ENCODE results near the gene RPS5. TPM values are rescaled to one million over a fixed set of nuclear protein-coding genes. Genes with fewer than 3 reads are reported as not detected.

RPS5 gene
- total RNA-seq, 1 donor from 2014 or later: 1,982 TPM

- ATAC-seq (ENCODE audit: low read depth) (no peak), DNase-seq (no peak)
- Mint-ChIP-seq H3K9me3 (no peaks in the 10 kb centered on the region), H3K27me3 (no peaks in the 10 kb centered on the region), H3K27ac (no peak overlapping the region), H3K4me3 (no peak overlapping the region), H3K4me1 (no peaks in the 10 kb centered on the region), H3K36me3 (ENCODE audit: low read depth) (peaks cover 38% of the 10 kb centered on the region)
- intact Hi-C loops (cut with micrococcal nuclease): no loop called here
- CTCF ChIA-PET: no interaction called here
- TF ChIP-seq, protein P1, sequence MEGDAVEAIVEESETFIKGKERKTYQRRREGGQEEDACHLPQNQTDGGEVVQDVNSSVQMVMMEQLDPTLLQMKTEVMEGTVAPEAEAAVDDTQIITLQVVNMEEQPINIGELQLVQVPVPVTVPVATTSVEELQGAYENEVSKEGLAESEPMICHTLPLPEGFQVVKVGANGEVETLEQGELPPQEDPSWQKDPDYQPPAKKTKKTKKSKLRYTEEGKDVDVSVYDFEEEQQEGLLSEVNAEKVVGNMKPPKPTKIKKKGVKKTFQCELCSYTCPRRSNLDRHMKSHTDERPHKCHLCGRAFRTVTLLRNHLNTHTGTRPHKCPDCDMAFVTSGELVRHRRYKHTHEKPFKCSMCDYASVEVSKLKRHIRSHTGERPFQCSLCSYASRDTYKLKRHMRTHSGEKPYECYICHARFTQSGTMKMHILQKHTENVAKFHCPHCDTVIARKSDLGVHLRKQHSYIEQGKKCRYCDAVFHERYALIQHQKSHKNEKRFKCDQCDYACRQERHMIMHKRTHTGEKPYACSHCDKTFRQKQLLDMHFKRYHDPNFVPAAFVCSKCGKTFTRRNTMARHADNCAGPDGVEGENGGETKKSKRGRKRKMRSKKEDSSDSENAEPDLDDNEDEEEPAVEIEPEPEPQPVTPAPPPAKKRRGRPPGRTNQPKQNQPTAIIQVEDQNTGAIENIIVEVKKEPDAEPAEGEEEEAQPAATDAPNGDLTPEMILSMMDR (IDR thresholded peaks at IDR 0.05): no peak
- POLR2A ChIA-PET: interaction anchor here (0.6 to 1.2 kb wide), 2 partner anchors 24 to 35 kb away, joined by 3 to 6 read pairs; partner anchors contain the start of genes ZNF132 and ZNF324B
Measured at GRCh38 chr19:58416604-58417003, 29.5 kb downstream of the RPS5 start.

GRCh38 chr19:58417071-58417470 is 30.0 kb downstream of the RPS5 start:
- POLR2A ChIA-PET: interaction anchor here (0.6 to 1.2 kb wide), 3 partner anchors 23 to 55 kb away, joined by 3 to 6 read pairs (median 3); partner anchors contain the start of genes ZNF132 and ZNF324B
- H3K4me3 Mint-ChIP-seq: no peak overlapping the region
- intact Hi-C loops (cut with micrococcal nuclease): no loop called here
- DNase-seq: no peak
- H3K36me3 Mint-ChIP-seq (ENCODE audit: low read depth): peaks cover 38% of the 10 kb centered on the region
- no peak overlapping the region for H3K27ac Mint-ChIP-seq
- H3K9me3 Mint-ChIP-seq: no peaks in the 10 kb centered on the region
- H3K4me1 Mint-ChIP-seq: no peaks in the 10 kb centered on the region
- CTCF ChIA-PET: no interaction called here
- TF ChIP-seq, protein P1 (IDR thresholded peaks at IDR 0.05): no peak
- no peak for ATAC-seq (ENCODE audit: low read depth)
- H3K27me3 Mint-ChIP-seq: no peaks in the 10 kb centered on the region

DNA sequence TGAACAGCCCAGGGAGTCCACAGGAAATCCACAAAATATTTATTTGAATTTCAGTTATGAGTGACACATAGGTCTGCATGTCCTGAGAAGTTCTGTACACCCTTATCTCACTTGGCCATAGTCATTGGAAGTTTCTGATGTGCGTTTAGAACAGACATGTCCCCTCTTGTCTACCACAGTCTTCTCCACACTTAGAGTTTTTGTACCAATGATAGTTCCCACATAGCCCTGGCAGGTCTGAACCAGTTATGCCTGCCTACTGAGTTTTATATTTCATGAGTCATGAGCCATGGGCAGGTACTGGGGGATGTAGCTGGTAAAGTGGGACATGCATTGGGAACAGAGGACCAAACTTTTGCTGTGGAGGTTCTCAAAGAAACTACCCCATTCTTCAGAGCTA is 41.5 kb downstream of the RPS5 start:
- Mint-ChIP-seq H3K9me3 (peaks cover 36% of the 10 kb centered on the region), H3K4me3 (no peak overlapping the region), H3K4me1 (no peaks in the 10 kb centered on the region), H3K36me3 (ENCODE audit: low read depth) (peaks cover 29% of the 10 kb centered on the region), H3K27me3 (no peaks in the 10 kb centered on the region), H3K27ac (no peak overlapping the region)
- intact Hi-C loops (cut with micrococcal nuclease): no loop called here
- ATAC-seq (ENCODE audit: low read depth) (no peak), DNase-seq (no peak)
- ChIA-PET POLR2A (no interaction called here), CTCF (no interaction called here)
- TF ChIP-seq, protein P1 (IDR thresholded peaks at IDR 0.05): no peak

GRCh38 chr19:58429745-58430144 is 42.7 kb downstream of the RPS5 start:
- H3K36me3 Mint-ChIP-seq (ENCODE audit: low read depth): peaks cover 40% of the 10 kb centered on the region
- intact Hi-C loops (cut with micrococcal nuclease): no loop called here
- no peaks in the 10 kb centered on the region for H3K27me3 Mint-ChIP-seq
- POLR2A ChIA-PET: no interaction called here
- TF ChIP-seq, protein P1 (IDR thresholded peaks at IDR 0.05): no peak
- H3K4me3 Mint-ChIP-seq: no peak overlapping the region
- H3K9me3 Mint-ChIP-seq: peaks cover 41% of the 10 kb centered on the region
- ATAC-seq (ENCODE audit: low read depth) (no peak), DNase-seq (no peak)
- CTCF ChIA-PET: no interaction called here
- H3K27ac Mint-ChIP-seq: no peak overlapping the region
- no peaks in the 10 kb centered on the region for H3K4me1 Mint-ChIP-seq

DNA sequence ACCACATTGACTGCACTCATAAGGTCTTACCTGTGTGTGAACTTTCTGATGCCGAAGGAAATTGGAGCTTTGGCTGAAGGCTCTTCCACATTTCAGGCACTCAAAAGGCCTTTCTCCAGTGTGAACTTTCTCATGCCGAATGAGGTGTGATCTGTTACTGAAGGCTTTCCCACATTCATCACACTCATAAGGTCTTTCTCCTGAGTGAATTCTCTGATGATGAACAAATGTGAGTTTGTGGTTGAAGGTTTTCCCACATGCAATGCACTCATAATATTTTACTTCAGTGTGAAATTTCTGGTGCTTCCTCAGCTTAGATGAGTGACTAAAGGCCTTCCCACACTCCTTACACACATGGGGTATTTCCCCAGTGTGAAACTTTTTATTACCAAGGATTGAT is 47.1 kb downstream of the RPS5 start:
- ChIA-PET CTCF (no interaction called here), POLR2A (no interaction called here)
- H3K27me3 Mint-ChIP-seq: no peaks in the 10 kb centered on the region
- H3K4me3 Mint-ChIP-seq: no peak overlapping the region
- ATAC-seq (ENCODE audit: low read depth): no peak
- TF ChIP-seq, protein P1 (IDR thresholded peaks at IDR 0.05): no peak
- H3K27ac Mint-ChIP-seq: no peak overlapping the region
- intact Hi-C loops (cut with micrococcal nuclease): no loop called here
- H3K4me1 Mint-ChIP-seq: peaks cover 7% of the 10 kb centered on the region
- DNase-seq: no peak
- H3K36me3 Mint-ChIP-seq (ENCODE audit: low read depth): peaks cover 80% of the 10 kb centered on the region
- peaks cover 53% of the 10 kb centered on the region for H3K9me3 Mint-ChIP-seq

All from activated B cell treated with CpG ODN at 0.5 μM for 24 hours (primary cell).